Mucosa of descending colon (tissue), 3 donors: Measurements from ENCODE around the gene MMD2. TPM values are rescaled to one million over a fixed set of nuclear protein-coding genes. Genes with fewer than 3 reads are reported as not detected.

Experiments
- ATAC-seq: fragments of 200-7000 bp; cut with Tn5 transposase; one replicate; pipeline ENCODE4 v1.9.1; 2020; ENCODE audit warnings: mild to moderate bottlenecking, moderate library complexity
- DNase-seq, 3 donors: peaks; one replicate each; pipeline ENCODE4 v3.0.0-alpha.2; 2020
- H3K36me3 ChIP-seq: fragments of 200-600 bp; one replicate; pipeline ENCODE4 v1.8.0; 2021; ENCODE audit warnings: low read depth, mild to moderate bottlenecking
- H3K4me1 ChIP-seq: fragments of 200-600 bp; one replicate; pipeline ENCODE4 v1.8.0; 2021; ENCODE audit warnings: low read depth, mild to moderate bottlenecking
- H3K4me3 ChIP-seq: fragments of 200-600 bp; one replicate; pipeline ENCODE4 v1.8.0; 2021; ENCODE audit warnings: mild to moderate bottlenecking
- H3K9me3 ChIP-seq: fragments of 200-600 bp; one replicate; pipeline ENCODE4 v1.8.0; 2021; ENCODE audit warnings: mild to moderate bottlenecking
- intact Hi-C, 2 donors: fragments of 100-400 bp; cut with DNase I in 1 of 2; cut with micrococcal nuclease in 1 of 2; formaldehyde crosslinking; loops; one replicate each; pipeline versions ENCODE4 v1.11.0 to v1.11.1; 2022; cut with DNase I, micrococcal nuclease
- total RNA-seq, 3 donors: library from RNA; stranded (reverse); fragmentation: NEBNext Ultra II Directional in 2 of 3; extraction: Animal tissue kit (Norgen Biotek cat#: 25700) in 2 of 3; gene quantifications; one replicate each; pipeline versions ENCODE4 v1.2.1 to v1.2.4, GENCODE V29; 2021 to 2023
- TF ChIP-seq, protein P1 (sequence below): fragments of 200-600 bp; IDR thresholded peaks from one replicate; pipeline ENCODE4 v1.8.0; 2022; ENCODE audit warnings: antibody characterized with exemption, mild to moderate bottlenecking
- donor health status: DM: no; HTN: no; CAD: no; lungs with moderate emphysema.
- donor health status: DM: no; HTN: no; CAD: no.
- donor health status: DM: no; HTN: yes; CAD: no.

MMD2 gene
- total RNA-seq, 3 donors from 2014 or later, result 0.47 TPM; not detected in 2

- DNase-seq (no peak), ATAC-seq (no peak)
- Histone ChIP-seq H3K9me3 (no peaks in the 10 kb centered on the region), H3K36me3 (no peaks in the 10 kb centered on the region), H3K4me1 (peaks cover 2% of the 10 kb centered on the region), H3K4me3 (no peak overlapping the region)
- intact Hi-C loops, result no loop called here
- TF ChIP-seq, protein P1, sequence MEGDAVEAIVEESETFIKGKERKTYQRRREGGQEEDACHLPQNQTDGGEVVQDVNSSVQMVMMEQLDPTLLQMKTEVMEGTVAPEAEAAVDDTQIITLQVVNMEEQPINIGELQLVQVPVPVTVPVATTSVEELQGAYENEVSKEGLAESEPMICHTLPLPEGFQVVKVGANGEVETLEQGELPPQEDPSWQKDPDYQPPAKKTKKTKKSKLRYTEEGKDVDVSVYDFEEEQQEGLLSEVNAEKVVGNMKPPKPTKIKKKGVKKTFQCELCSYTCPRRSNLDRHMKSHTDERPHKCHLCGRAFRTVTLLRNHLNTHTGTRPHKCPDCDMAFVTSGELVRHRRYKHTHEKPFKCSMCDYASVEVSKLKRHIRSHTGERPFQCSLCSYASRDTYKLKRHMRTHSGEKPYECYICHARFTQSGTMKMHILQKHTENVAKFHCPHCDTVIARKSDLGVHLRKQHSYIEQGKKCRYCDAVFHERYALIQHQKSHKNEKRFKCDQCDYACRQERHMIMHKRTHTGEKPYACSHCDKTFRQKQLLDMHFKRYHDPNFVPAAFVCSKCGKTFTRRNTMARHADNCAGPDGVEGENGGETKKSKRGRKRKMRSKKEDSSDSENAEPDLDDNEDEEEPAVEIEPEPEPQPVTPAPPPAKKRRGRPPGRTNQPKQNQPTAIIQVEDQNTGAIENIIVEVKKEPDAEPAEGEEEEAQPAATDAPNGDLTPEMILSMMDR, result no peak
Observed at GRCh38 chr7:4888161-4888560, 70.8 kb downstream of the MMD2 start.

DNA sequence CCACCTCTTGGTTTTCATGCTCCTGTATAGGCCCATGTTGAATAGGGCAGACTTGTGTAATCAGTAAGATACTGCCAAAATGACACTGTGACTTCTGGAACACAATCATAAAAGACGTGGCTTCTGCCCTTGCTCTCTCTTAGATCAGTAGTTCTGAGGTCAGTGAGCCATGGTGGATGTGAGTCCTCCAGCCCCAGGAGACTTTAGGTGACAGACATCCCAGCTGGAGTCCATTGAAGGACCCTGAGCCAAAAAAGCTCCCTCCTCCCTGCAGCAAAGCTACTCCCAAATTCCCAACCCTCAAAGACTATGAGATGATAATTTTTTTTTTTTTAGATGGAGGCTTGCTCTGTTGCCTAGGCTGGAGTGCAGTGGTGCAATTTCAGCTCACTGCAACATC lies 72.3 kb downstream of the MMD2 start:
- Histone ChIP-seq H3K4me1 (peaks cover 3% of the 10 kb centered on the region), H3K4me3 (no peak overlapping the region), H3K36me3 (no peaks in the 10 kb centered on the region), H3K9me3 (no peaks in the 10 kb centered on the region)
- DNase-seq (no peak), ATAC-seq (no peak)
- intact Hi-C loops, result no loop called here
- TF ChIP-seq, protein P1, result no peak

DNA sequence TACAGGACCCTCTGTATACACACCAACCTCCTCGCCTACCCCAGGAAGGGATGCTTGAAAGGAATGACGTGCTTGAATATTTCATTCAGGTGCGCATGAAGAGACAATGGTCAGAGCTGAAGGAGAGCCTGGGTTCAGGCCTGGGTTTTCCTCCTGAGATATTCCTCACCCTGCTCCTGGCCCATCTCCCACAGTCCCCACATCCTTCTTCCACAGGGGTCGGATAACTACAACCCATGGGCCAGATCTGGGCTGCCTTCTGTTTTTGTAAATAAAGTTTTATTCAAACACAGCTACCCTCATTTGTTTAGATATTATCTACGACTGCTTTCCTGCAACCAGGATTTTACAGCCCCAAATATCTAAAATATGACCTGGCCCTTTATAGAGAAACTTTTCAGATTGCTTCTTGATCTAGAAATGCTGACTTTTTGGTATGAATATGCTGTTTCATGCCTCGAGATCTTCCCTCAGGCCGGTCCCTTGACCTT lies 73.6 kb downstream of the MMD2 start:
- Histone ChIP-seq H3K4me1 (peaks cover 3% of the 10 kb centered on the region), H3K9me3 (no peaks in the 10 kb centered on the region), H3K4me3 (no peak overlapping the region), H3K36me3 (no peaks in the 10 kb centered on the region)
- intact Hi-C loops, result no loop called here
- ATAC-seq (no peak), DNase-seq (no peak)
- TF ChIP-seq, protein P1, result no peak

DNA sequence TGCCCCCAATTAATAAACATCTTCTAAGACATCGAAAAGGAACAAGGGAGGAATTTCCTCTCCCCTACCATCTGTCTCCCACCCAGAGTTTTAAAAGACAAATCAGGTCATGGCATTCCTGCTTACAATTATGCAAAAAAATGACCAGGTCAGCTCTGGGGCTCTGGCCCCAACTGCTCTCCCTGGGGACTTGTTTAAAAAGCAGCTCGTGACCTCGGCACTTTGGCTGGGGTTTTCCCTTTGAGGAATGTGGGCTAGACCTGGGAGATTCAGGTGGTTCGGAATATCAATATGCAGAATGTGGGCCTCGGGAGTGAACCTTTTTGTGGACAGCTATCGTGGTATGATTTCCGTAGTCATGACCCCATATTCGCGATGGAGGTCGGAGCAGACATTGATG lies 74.8 kb downstream of the MMD2 start:
- Histone ChIP-seq H3K4me1 (peaks cover 3% of the 10 kb centered on the region), H3K36me3 (no peaks in the 10 kb centered on the region), H3K9me3 (no peaks in the 10 kb centered on the region), H3K4me3 (no peak overlapping the region)
- TF ChIP-seq, protein P1, result no peak
- ATAC-seq (no peak), DNase-seq (no peak)
- intact Hi-C loops, result no loop called here

- Histone ChIP-seq H3K4me3 (no peak within 1 kb of the TSS), H3K4me1 (peaks cover 3% of the 10 kb centered on the region), H3K9me3 (no peaks in the 10 kb centered on the region), H3K36me3 (no peaks in the 10 kb centered on the region)
- intact Hi-C loops, result no loop called here
- DNase-seq (peak; percentile 86 to 89 (median 88)), ATAC-seq (peak; percentile 98)
- TF ChIP-seq, protein P1, result peak; percentile 45
Observed at GRCh38 chr7:4883372-4884144, 75.4 kb downstream of the MMD2 start, which contains the start of gene RADIL. TSS of gene RADIL (minus strand) at chr7:4883716. CDS start at chr7:4878139, 5,577 bp downstream.
